GM12878 (cell line): ENCODE data around the gene COMMD10. TPM values are rescaled to one million over a fixed set of nuclear protein-coding genes. Genes with fewer than 3 reads are reported as not detected.

Experiments used
- ATAC-seq: fragments of 200-7000 bp; cut with Tn5 transposase; 3 replicates; pipeline ENCODE4 v1.9.1; 2020; ENCODE audit warnings: mild to moderate bottlenecking, moderate library complexity
- BruUV-seq: library from RNA; stranded (reverse); fragments of 400-500 nt; replicated peaks from 2 replicates; lab custom pipeline; 2021; lab: Mats Ljungman, UMichigan
- CTCF ChIA-PET: fragments of 300-600 bp; sonication (Branson Sonifier 250); formaldehyde crosslinking; extraction: SDS; loops from one replicate; lab custom pipeline; 2021; ENCODE audit warnings: inconsistent platforms; lab: Yijun Ruan, JAX
- POLR2A ChIA-PET: fragments of 350-600 bp; formaldehyde crosslinking; extraction: SDS; loops from one replicate; lab custom pipeline; 2021; ENCODE audit warnings: inconsistent platforms; lab: Charles Lee
- RAD21 ChIA-PET: fragments of 300-600 bp; sonication (Branson Sonifier 250); formaldehyde crosslinking; loops from one replicate; lab custom pipeline; 2023; ENCODE audit warnings: antibody characterized with exemption; ENCODE audit not compliant: unreplicated experiment; lab: Charles Lee
- SMC1A ChIA-PET: fragments of 300-600 bp; sonication (Branson Sonifier 250); formaldehyde crosslinking; loops from one replicate; lab custom pipeline; 2023; ENCODE audit not compliant: unreplicated experiment, uncharacterized antibody; lab: Charles Lee
- DNase-seq: peaks from one replicate; pipeline ENCODE4 v3.0.0-alpha.2; 2011; ENCODE audit warnings: low read depth, low spot score
- FAIRE-seq: peaks from 3 replicates; lab custom pipeline; 2011; peaks lifted over from hg19 to GRCh38; lab: Jason Lieb, UNC
- H2AFZ ChIP-seq: 2 replicates; pipeline ENCODE4 v1.6.0; 2011; ENCODE audit warnings: low read depth, low read length, control low read depth; ENCODE audit not compliant: control insufficient read depth
- H3K27ac ChIP-seq: 2 replicates; pipeline ENCODE4 v1.5.1; 2011; ENCODE audit warnings: control low read depth; ENCODE audit not compliant: control insufficient read depth, insufficient read depth
- H3K27me3 ChIP-seq, 2 experiments: replicated peaks in 1 of 2; 2 replicates each; pipeline versions ENCODE4 v1.6.0 to v1.6.1; 2011; ENCODE audit warnings: low read length in 1 of 2; ENCODE audit not compliant: control insufficient read depth in 2 of 2, insufficient read depth in 2 of 2
- H3K36me3 ChIP-seq, 2 experiments: 2 replicates each; pipeline ENCODE4 v1.5.1; 2011; ENCODE audit warnings: low read length in 1 of 2; ENCODE audit not compliant: control insufficient read depth in 2 of 2, insufficient read depth in 2 of 2
- H3K4me1 ChIP-seq: 2 replicates; pipeline ENCODE4 v1.6.1; 2011; ENCODE audit warnings: mild to moderate bottlenecking, low read length, moderate library complexity, mixed read lengths; ENCODE audit not compliant: control insufficient read depth, insufficient read depth
- H3K4me2 ChIP-seq: 2 replicates; pipeline ENCODE4 v1.6.0; 2011; ENCODE audit warnings: control low read depth; ENCODE audit not compliant: control insufficient read depth, insufficient read depth
- H3K4me3 ChIP-seq: fragments of 200-600 bp; sonication (generic); 2 replicates; pipeline ENCODE4 v1.5.1; 2016
- H3K79me2 ChIP-seq: 2 replicates; pipeline ENCODE4 v1.6.0; 2011; ENCODE audit warnings: low read length; ENCODE audit not compliant: control insufficient read depth, insufficient read depth
- H3K9ac ChIP-seq: 2 replicates; pipeline ENCODE4 v1.8.0; 2011; ENCODE audit warnings: low read length, control low read depth, mixed read lengths; ENCODE audit not compliant: control insufficient read depth, insufficient read depth
- H3K9me3 ChIP-seq: replicated peaks from 3 replicates; pipeline ENCODE4 v1.5.1; 2011; ENCODE audit warnings: mild to moderate bottlenecking, low read length; ENCODE audit not compliant: control insufficient read depth, insufficient read depth
- H4K20me1 ChIP-seq: 2 replicates; pipeline ENCODE4 v1.6.0; 2011; ENCODE audit not compliant: control insufficient read depth, insufficient read depth
- ATF7 ChIP-seq: fragments of 450-650 bp; IDR thresholded peaks from 2 replicates; pipeline ENCODE4 v1.6.1; 2016; ENCODE audit warnings: low read depth, mild to moderate bottlenecking
- BHLHE40 ChIP-seq, 2 experiments: fragments of 450-650 bp in 1 of 2; IDR thresholded peaks; 2 replicates each; pipeline ENCODE4 v1.6.1; 2011 to 2017; ENCODE audit warnings: low read depth in 2 of 2, borderline replicate concordance in 1 of 2, improper control_type of control experiment in 1 of 2, low read length in 1 of 2, mild to moderate bottlenecking in 1 of 2
- CREB1 ChIP-seq: IDR thresholded peaks from 2 replicates; pipeline ENCODE4 v1.6.1; 2012; ENCODE audit warnings: low read depth, mild to moderate bottlenecking, inconsistent platforms
- DPF2 ChIP-seq: fragments of 450-650 bp; IDR thresholded peaks from 2 replicates; pipeline ENCODE4 v1.6.1; 2017; ENCODE audit warnings: mild to moderate bottlenecking
- EGR1 ChIP-seq, 2 experiments: IDR thresholded peaks; 1 replicate in 1 of 2; 2 replicates in 1 of 2; pipeline ENCODE4 v1.6.1; 2011 to 2012; ENCODE audit warnings: low read depth in 2 of 2, low read length in 2 of 2, borderline replicate concordance in 1 of 2, mild to moderate bottlenecking in 1 of 2, moderate library complexity in 1 of 2
- HDAC2 ChIP-seq: fragments of 200-600 bp; sonication (generic); IDR thresholded peaks from 2 replicates; pipeline ENCODE4 v1.6.1; 2017
- IKZF1 ChIP-seq: fragments of 450-650 bp; conservative IDR thresholded peaks from 2 replicates; pipeline ENCODE4 v1.6.1; 2017; ENCODE audit warnings: antibody characterized with exemption, mild to moderate bottlenecking
- IKZF2 ChIP-seq, 2 experiments: fragments of 450-650 bp; IDR thresholded peaks; 2 replicates each; pipeline ENCODE4 v1.6.1; 2017; ENCODE audit warnings: mild to moderate bottlenecking in 2 of 2, moderate library complexity in 2 of 2
- JUND ChIP-seq: IDR thresholded peaks from 2 replicates; pipeline ENCODE4 v1.6.1; 2012; ENCODE audit warnings: low read depth, mild to moderate bottlenecking, low read length, improper control_type of control experiment, moderate library complexity
- MAX ChIP-seq: IDR thresholded peaks from 2 replicates; pipeline ENCODE4 v1.6.1; 2012; ENCODE audit warnings: low read depth, low read length, improper control_type of control experiment
- MEF2B ChIP-seq: fragments of 450-650 bp; IDR thresholded peaks from 2 replicates; pipeline ENCODE4 v1.6.1; 2018; ENCODE audit warnings: mild to moderate bottlenecking, moderate library complexity; ENCODE audit not compliant: partially characterized antibody, poor library complexity, severe bottlenecking
- MTA2 ChIP-seq: fragments of 450-650 bp; IDR thresholded peaks from 2 replicates; pipeline ENCODE4 v1.6.1; 2016; ENCODE audit warnings: low read depth, mild to moderate bottlenecking, moderate library complexity
- MYB ChIP-seq: fragments of 150-350 bp; IDR thresholded peaks from 2 replicates; pipeline ENCODE4 v1.6.1; 2014; ENCODE audit warnings: mild to moderate bottlenecking, low read depth, low read length, borderline replicate concordance
- MYC ChIP-seq: IDR thresholded peaks from 2 replicates; pipeline ENCODE4 v1.6.1; 2011; ENCODE audit warnings: mild to moderate bottlenecking, low read length, moderate library complexity, inconsistent platforms; ENCODE audit not compliant: insufficient read depth, insufficient replicate concordance, insufficient read length, severe bottlenecking
- NFYA ChIP-seq: IDR thresholded peaks from 2 replicates; pipeline ENCODE4 v1.6.1; 2011; ENCODE audit warnings: low read depth, mild to moderate bottlenecking, low read length, improper control_type of control experiment, borderline replicate concordance
- PKNOX1 ChIP-seq: fragments of 450-650 bp; IDR thresholded peaks from 2 replicates; pipeline ENCODE4 v1.6.1; 2016; ENCODE audit warnings: mild to moderate bottlenecking
- POU2F2 ChIP-seq: IDR thresholded peaks from 3 replicates; pipeline ENCODE4 v1.6.1; 2011; ENCODE audit warnings: low read depth, mild to moderate bottlenecking, low read length, borderline replicate concordance
- SIX5 ChIP-seq: IDR thresholded peaks from 2 replicates; pipeline ENCODE4 v1.6.1; 2011; ENCODE audit warnings: mild to moderate bottlenecking, low read depth, low read length, moderate library complexity; ENCODE audit not compliant: severe bottlenecking
- SRF ChIP-seq, 2 experiments: IDR thresholded peaks; 2 replicates each; pipeline ENCODE4 v1.6.1; 2011; ENCODE audit warnings: low read depth in 2 of 2, low read length in 2 of 2, mild to moderate bottlenecking in 1 of 2, moderate library complexity in 1 of 2
- ZNF217 ChIP-seq: fragments of 450-650 bp; IDR thresholded peaks from 2 replicates; pipeline ENCODE4 v1.6.1; 2017; ENCODE audit warnings: antibody characterized with exemption, mild to moderate bottlenecking
- WGBS: methylation state at CpG from one replicate; pipeline ENCODE4 v1.1.6; 2016; ENCODE audit warnings: low lambda C conversion rate; ENCODE audit not compliant: insufficient replicate concordance, insufficient coverage; ENCODE audit errors: missing lambda C conversion rate; 5-methylcytosine and 5-hydroxymethylcytosine counted together
- in situ Hi-C: fragments of 300-500 bp; cut with MboI; formaldehyde crosslinking; loops from 9 replicates; pipeline ENCODE4 v1.14.3; 2018; ENCODE audit warnings: mixed read lengths
- intact Hi-C: fragments of 100-400 bp; cut with micrococcal nuclease; formaldehyde crosslinking; loops from one replicate; pipeline ENCODE4 v1.14.2; 2022; ENCODE audit not compliant: unreplicated experiment
- polyA plus RNA-seq, 11 experiments: library from polyadenylated mRNA; depleted of rRNA in 4 of 11; unstranded in 6 of 11; stranded (reverse) in 5 of 11; fragments of >200 nt; fragmentation: Nextera tagmentation in 4 of 11; fragmentation: Illumina TruSeq in 1 of 11; extraction: Ambion mirVana in 4 of 11; extraction: Trizol in 1 of 11; gene quantifications; 1 replicate in 1 of 11; 2 replicates in 10 of 11; pipeline versions ENCODE4 v1.2.1 to v1.2.3, GENCODE V29; 2011 to 2016; ENCODE audit warnings: inconsistent platforms in 2 of 11, missing spikeins in 2 of 11, low read depth in 1 of 11
- total RNA-seq, 4 experiments: library from RNA; depleted of rRNA in 3 of 4; stranded (reverse); fragments of >200 nt in 3 of 4; fragmentation: Illumina TruSeq in 1 of 4; extraction: Trizol in 1 of 4; gene quantifications; 2 replicates each; pipeline versions ENCODE4 v1.2.1 to v1.2.3, GENCODE V29; 2013 to 2021

Gene COMMD10
- total and polyA plus RNA-seq, 10 of the 15 experiments (the other 5 are each of a cell fraction or from before 2014, with no cell fraction given) = 19.6 to 98.7 (median 28.0) TPM

GRCh38 chr5:116076496-116076895 is 8.3 kb upstream of the COMMD10 start (continued):
- TF ChIP-seq IKZF1 = peak; percentile 84
- TF ChIP-seq EGR1 (IDR thresholded peaks at IDR 0.05; ENCODE audit: borderline replicate concordance in 1 of 2, low read depth in 2 of 2, low read length in 2 of 2) = peak in 1 of 2 experiments; percentile 21; a peak in 1 of 3 replicates
- peak; percentile 12; the same call in 1 of the 2 replicates for TF ChIP-seq JUND
- TF ChIP-seq MYC = no peak
- 0 out of 2 replicates have a peak, but pooled peaks have one; percentile 10 for TF ChIP-seq CREB1
- peak in 1 of 2 experiments; percentile 63; a peak in 1 of 4 replicates for TF ChIP-seq SRF (IDR thresholded peaks at IDR 0.05; ENCODE audit: low read depth in 2 of 2, low read length in 2 of 2)
- TF ChIP-seq MYB = no peak
- TF ChIP-seq PKNOX1 = peak; percentile 18; the same call in 1 of the 2 replicates

- H4K20me1 ChIP-seq = no peaks in the 10 kb centered on the region
- no peak overlapping the region for H3K4me2 ChIP-seq
- no peaks in the 10 kb centered on the region for H3K9me3 ChIP-seq
- ChIA-PET SMC1A (interaction anchor here (0.6 to 1.3 kb wide), 3 partner anchors 8 to 60 kb away, joined by 3 to 4 read pairs (median 3); no protein-coding TSS in a partner anchor), POLR2A (interaction anchor here (0.7 kb wide), 1 partner anchor 65 kb away, joined by 3 read pairs; no protein-coding TSS in a partner anchor), RAD21 (interaction anchor here (0.9 to 1.8 kb wide), 3 partner anchors 58 to 686 kb away, joined by 3 to 8 read pairs (median 3); no protein-coding TSS in a partner anchor), CTCF (interaction anchor here (1.8 kb wide), 1 partner anchor 57 kb away, joined by 8 read pairs; no protein-coding TSS in a partner anchor)
- H2AFZ ChIP-seq = no peak overlapping the region
- intact Hi-C loops = loop anchor here (10.0 kb wide), 1 partner anchor 533 kb away; the partner anchor contains the start of gene FEM1C
- no peak for FAIRE-seq
- DNase-seq = no peak
- peaks cover 18% of the 10 kb centered on the region for H3K4me1 ChIP-seq
- no peak for ATAC-seq
- no peak overlapping the region for H3K27ac ChIP-seq
- no peak overlapping the region for H3K9ac ChIP-seq
- no peak overlapping the region for H3K4me3 ChIP-seq
- H3K36me3 ChIP-seq = no peaks in the 10 kb centered on the region
- no peaks in the 10 kb centered on the region for H3K27me3 ChIP-seq
- 85% methylated on average over 5 of the region's 5 CpGs for WGBS
- in situ Hi-C loops = no loop called here
- no TSS peak for BruUV-seq
- H3K79me2 ChIP-seq = no peaks in the 10 kb centered on the region
- no peak for TF ChIP-seq NFYA
- TF ChIP-seq POU2F2 = no peak
- peak; percentile 56; the same call in 1 of the 2 replicates for TF ChIP-seq DPF2
- peak; percentile 66 to 75; a peak in 2 of 4 replicates for TF ChIP-seq IKZF2 (IDR thresholded peaks at IDR 0.05)
- TF ChIP-seq ZNF217 = 0 out of 2 replicates have a peak, but pooled peaks have one; percentile 25
- peak; percentile 63; the same call in 1 of the 2 replicates for TF ChIP-seq MTA2
- no peak for TF ChIP-seq MAX
- TF ChIP-seq BHLHE40 (IDR thresholded peaks at IDR 0.05; ENCODE audit: borderline replicate concordance in 1 of 2, low read depth in 2 of 2, low read length in 1 of 2) = peak in 1 of 2 experiments; percentile 51; a peak in 1 of 4 replicates
- TF ChIP-seq MEF2B = peak; percentile 75
- peak; percentile 72 for TF ChIP-seq IKZF1
- TF ChIP-seq HDAC2 = no peak
- peak; percentile 87 for TF ChIP-seq ATF7
- TF ChIP-seq SIX5 = no peak
These were observed 6.6 kb upstream of the COMMD10 start for GRCh38 chr5:116078199-116078598.
